GM19240 (cell line): ENCODE measurements around the gene FMN1.

Experiments
- DNase-seq: peaks from one replicate; pipeline ENCODE4 v3.0.0; 2011; ENCODE audit warnings: low spot score; ENCODE audit not compliant: insufficient read length

Gene FMN1

GRCh38 chr15:33194704-33195670, at the start of gene FMN1:
Gene FMN1 (minus strand): TSS chr15:33194714. CDS start chr15:33154914, 39,800 bp downstream.
- peak; percentile 56 for DNase-seq

GRCh38 chr15:33243869-33244268, 49.4 kb upstream of the FMN1 start:
- no peak for DNase-seq

- no peak for DNase-seq
Observed at GRCh38 chr15:33243393-33243792, 48.9 kb upstream of the FMN1 start.

GRCh38 chr15:33242669-33243191, 48.2 kb upstream of the FMN1 start:
- no peak for DNase-seq

GRCh38 chr15:33242165-33242564, 47.7 kb upstream of the FMN1 start:
- DNase-seq = no peak

GRCh38 chr15:33236841-33237509, 42.5 kb upstream of the FMN1 start:
- no peak for DNase-seq

- DNase-seq = no peak
Observed at GRCh38 chr15:33234020-33234461, 39.5 kb upstream of the FMN1 start.

- peak; percentile 14 for DNase-seq
Observed at GRCh38 chr15:33226559-33227181, 32.2 kb upstream of the FMN1 start.

- DNase-seq = no peak
Observed at GRCh38 chr15:33218071-33218491, 23.6 kb upstream of the FMN1 start.

GRCh38 chr15:33215941-33216872, 21.7 kb upstream of the FMN1 start:
- DNase-seq = no peak

GRCh38 chr15:33211176-33211808, 16.8 kb upstream of the FMN1 start:
- no peak for DNase-seq

- DNase-seq = no peak
Observed at GRCh38 chr15:33209575-33210481, 15.3 kb upstream of the FMN1 start.

GRCh38 chr15:33207646-33208045, 13.1 kb upstream of the FMN1 start:
- DNase-seq = no peak

- DNase-seq = no peak
Observed at GRCh38 chr15:33206366-33206765, 11.9 kb upstream of the FMN1 start.

GRCh38 chr15:33204926-33205325, 10.4 kb upstream of the FMN1 start:
- no peak for DNase-seq

- DNase-seq = no peak
Observed at GRCh38 chr15:33204087-33204486, 9.6 kb upstream of the FMN1 start.

- DNase-seq = peak; percentile 34
Observed at GRCh38 chr15:33201491-33202231, 7.1 kb upstream of the FMN1 start.

GRCh38 chr15:33200903-33201302, 6.4 kb upstream of the FMN1 start:
- DNase-seq = no peak
